SW 1271 (cell line): ENCODE data around the gene PPP1R2C.

Experiments used
- DNase-seq, 2 experiments: peaks; one replicate each; lab custom pipeline; 2025; lab: John Stamatoyannopoulos, UW

The PPP1R2C gene

GRCh38 chrX:42748067-42748850, 29.7 kb downstream of the PPP1R2C start:
- DNase-seq: no peak

DNA sequence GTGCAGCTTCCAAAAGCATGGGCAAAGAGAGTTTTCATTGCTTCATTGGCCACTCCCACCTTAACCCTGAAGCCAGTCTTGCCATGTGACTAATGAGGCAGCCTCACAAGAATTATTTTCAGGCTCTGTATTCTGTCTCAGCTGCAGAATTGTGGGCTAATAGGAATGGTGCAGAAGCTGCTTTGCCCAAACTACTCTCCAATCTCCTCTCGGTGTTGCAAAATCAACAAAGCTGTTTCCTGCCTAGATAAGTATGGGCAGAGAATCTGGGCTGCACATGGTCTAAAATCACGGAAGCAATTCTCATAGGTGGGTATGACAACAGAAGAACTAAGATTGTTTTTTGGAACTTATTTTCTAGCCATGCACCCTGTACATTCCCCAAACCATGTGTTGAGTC, 31.4 kb downstream of the PPP1R2C start:
- no peak for DNase-seq

DNA sequence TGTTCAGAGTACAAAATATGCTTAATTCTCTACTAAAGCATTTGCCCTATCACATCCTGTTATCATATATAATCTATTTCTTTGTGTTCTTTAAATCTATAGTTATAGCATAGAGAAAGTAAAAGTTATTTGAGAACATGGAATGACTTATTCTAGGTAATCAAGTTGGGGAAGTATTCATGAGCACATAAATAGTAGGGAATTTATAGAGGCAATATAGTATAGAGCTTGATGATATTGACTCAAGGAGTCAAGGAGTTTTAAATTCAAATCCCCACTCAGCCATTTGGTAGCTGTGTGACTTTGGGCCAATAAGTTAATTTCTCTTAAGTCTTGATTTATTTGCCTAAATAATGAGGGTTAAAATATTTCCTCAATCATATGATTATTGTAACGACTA, 37.5 kb downstream of the PPP1R2C start:
- no peak for DNase-seq

- no peak for DNase-seq
Observed at GRCh38 chrX:42739741-42740140, 38.2 kb downstream of the PPP1R2C start.

DNA sequence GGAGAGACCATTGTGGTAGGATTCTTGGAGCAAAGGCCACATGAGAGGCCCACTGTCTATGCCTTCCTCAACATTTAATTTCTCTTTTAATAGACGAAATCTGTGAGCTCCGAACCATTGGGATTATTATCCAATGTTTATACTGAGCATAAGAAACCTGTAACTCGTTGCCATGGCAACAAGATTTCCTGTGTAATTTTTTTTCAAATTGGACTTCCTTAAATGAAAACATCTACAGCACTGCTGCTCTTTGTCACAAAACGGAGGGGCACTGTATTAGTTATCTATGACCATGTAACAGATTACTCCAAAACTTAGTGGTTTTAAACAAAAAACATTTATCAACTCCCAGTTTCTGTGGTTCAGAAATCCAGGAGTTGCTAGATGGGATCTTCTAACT, 38.7 kb downstream of the PPP1R2C start:
- DNase-seq: no peak

- no peak for DNase-seq
Observed at GRCh38 chrX:42738552-42738951, 39.4 kb downstream of the PPP1R2C start.

DNA sequence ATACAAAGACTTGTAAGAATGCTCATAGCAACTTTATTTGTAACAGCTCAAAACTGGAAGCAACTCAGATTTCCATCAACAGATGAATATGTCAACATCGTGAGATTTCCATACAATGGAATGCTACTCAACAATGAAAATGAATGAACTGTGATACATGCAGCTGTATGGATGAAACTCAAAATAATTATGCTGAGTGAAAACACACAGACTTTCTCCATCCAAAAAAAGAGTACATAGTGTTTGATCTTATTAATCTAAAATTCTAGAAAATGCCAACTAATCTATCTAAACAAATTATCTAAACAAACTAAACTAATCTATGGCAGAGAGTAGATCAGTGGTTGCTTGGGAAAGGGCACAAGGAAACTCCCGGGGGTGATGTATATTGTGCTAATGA, 42.7 kb downstream of the PPP1R2C start:
- no peak for DNase-seq

DNA sequence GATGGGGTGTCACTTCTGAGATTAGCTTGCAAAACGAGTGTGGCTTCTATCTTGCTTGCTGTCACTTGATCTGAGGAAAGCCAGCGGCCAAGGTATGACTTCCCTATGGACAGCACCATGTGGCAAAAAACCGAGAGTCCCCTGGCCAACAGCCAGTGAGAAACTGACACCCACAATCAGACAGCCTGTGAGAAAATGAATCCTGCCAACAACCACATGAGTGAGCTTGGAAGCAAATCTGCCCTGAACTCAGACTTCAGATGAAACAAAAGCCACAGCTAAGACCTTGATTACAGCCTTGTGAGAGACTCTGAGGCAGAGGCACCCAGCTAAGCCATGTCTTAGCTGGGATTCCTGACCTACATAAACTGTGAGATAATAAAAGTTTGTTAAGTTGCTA, 45.5 kb downstream of the PPP1R2C start:
- no peak for DNase-seq
